Omental fat pad (tissue), 4 donors: Measurements from ENCODE around the gene SLC10A6. TPM values are rescaled to one million over a fixed set of nuclear protein-coding genes. Genes with fewer than 3 reads are reported as not detected.

Source experiments
- ATAC-seq: fragments of 150-250 bp; one replicate; pipeline ENCODE4 v1.9.1; 2016; ENCODE audit warnings: mild to moderate bottlenecking, moderate library complexity; ENCODE audit not compliant: low FRiP score
- DNase-seq: peaks from one replicate; pipeline ENCODE4 v3.0.0-alpha.2; 2019; ENCODE audit warnings: low spot score
- CTCF ChIP-seq, 3 donors: fragments of 450-650 bp; IDR thresholded peaks; one replicate each; pipeline ENCODE4 v1.5.1; 2016 to 2017; ENCODE audit warnings: antibody characterized with exemption in 3 of 3, mild to moderate bottlenecking in 3 of 3, moderate library complexity in 2 of 3
- total RNA-seq, 4 donors: library from RNA; depleted of rRNA; stranded (reverse); fragments of >200 nt; gene quantifications; one replicate each; pipeline ENCODE4 v1.1.0, GENCODE V29; 2016

SLC10A6 gene
- total RNA-seq, 4 donors from 2014 or later = 5.8 to 25.9 (median 14.0) TPM

GRCh38 chr4:86847571-86847970 lies 1.6 kb downstream of the SLC10A6 start:
- DNase-seq (no peak), ATAC-seq (no peak)
- TF ChIP-seq CTCF (IDR thresholded peaks at IDR 0.05) = no peak

DNA sequence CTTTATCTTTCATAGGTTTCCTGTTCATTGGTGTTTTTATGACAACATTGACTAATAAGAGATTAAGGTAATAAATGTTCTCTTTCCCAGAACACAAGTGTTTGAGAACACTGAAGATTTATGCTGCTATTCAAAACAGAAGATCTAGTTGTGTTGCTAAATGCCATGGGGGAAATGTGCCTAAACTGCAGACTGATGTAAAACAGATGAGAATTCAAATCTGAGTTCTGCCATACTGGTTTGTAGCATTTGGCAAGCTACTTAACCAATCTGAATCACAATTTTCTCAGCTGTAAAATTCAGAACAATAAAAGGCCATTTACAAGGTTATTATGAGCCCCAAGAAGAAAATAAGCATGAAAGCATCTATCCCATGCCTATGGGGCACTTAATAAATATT lies 2.3 kb downstream of the SLC10A6 start:
- no peak for TF ChIP-seq CTCF (IDR thresholded peaks at IDR 0.05)
- DNase-seq = no peak
- no peak for ATAC-seq

DNA sequence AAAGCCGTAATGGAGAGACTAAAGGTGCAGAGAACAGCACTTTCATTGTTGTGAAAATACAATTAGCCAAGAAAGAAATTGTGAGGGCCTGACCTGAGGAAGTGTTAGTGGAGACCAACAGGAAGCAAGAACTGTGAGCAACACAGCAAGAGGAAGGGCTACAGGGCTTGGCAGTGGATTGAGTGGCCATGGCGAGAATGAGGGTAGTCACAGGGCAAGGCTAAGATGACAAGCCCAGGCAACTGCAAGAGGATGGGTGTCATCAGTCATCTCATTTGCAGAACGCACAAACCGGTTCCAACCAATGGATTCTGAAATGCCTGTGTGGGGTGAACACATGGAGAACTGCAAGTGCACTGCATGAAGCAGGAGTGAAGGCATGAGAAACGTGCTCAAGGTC lies 3.6 kb downstream of the SLC10A6 start:
- no peak for TF ChIP-seq CTCF (IDR thresholded peaks at IDR 0.05)
- ATAC-seq (no peak), DNase-seq (no peak)

DNA sequence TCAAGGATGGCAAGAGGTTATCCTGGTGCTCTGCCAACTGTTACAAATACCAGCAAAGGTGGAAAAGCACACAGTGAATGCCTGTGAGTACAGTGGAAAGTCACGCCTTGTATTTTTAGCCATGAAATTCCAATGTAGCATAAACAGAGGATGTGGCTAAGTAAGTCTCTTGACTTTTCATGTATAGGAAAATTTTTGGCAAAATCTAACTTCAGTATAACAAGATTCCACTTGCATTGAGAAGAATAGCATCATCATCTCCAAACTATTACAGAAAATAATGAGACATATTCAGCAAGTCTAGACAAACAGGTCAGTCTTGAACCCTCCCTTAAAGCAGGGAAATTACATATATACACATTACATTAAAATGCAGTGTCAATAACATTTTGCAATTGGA lies 7.9 kb downstream of the SLC10A6 start:
- TF ChIP-seq CTCF (IDR thresholded peaks at IDR 0.05) = no peak
- DNase-seq (no peak), ATAC-seq (no peak)

DNA sequence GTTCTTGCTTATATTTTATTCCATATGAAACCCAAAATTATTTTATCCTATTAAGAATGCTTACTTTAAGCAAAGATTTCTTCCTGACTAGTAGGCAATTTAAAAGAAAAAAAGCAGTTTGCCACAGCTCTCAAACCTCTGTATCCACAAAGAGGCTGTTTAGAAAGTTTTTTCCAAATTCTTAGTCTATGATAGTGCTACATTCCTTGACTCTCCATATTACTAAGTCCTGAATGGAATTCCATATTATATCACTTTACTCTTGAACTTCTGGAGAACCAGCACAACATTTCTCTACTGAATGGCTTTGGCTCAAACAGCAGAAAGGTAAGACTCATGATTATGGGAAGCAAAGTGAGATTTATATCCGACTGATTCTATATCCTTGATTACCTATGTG lies 8.3 kb downstream of the SLC10A6 start:
- ATAC-seq (no peak), DNase-seq (no peak)
- no peak for TF ChIP-seq CTCF (IDR thresholded peaks at IDR 0.05)

DNA sequence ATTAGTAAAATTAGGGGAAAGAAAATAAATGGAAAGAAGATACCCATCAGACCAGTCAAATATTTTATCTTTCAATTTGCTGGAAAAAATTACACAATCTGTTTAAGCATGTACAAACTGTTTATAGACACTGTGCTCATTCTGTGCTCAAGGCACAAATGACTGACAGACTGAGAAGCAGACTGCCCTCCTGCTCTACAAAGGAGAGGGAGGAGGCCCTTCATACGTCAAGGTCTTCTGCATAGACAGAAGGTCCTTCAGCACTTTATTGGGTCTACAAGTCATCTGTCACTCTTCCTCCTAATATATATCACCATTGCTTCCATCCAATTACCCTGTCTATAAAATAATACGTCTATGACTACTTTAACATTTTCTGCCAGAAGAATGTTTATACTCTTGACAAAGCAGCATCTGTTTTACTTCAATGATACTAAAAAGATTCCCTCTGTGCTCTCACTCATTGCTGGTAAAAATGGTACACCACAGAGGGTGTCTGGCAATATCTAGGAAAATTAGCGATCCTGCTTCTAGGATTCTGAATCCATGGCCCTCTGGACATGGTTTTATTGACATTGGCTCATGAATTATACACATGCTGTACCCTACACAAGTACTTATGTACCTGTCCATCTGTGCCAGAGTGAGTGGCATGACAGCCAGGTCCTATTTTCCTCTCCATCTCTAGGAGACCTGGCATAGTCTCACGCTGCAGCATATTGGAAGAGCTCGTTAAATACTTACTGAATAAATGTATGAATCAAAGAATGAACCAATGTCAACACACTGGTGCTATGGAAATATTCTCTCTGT lies 11.3 kb downstream of the SLC10A6 start:
- DNase-seq (no peak), ATAC-seq (no peak)
- TF ChIP-seq CTCF (IDR thresholded peaks at IDR 0.05) = no peak

DNA sequence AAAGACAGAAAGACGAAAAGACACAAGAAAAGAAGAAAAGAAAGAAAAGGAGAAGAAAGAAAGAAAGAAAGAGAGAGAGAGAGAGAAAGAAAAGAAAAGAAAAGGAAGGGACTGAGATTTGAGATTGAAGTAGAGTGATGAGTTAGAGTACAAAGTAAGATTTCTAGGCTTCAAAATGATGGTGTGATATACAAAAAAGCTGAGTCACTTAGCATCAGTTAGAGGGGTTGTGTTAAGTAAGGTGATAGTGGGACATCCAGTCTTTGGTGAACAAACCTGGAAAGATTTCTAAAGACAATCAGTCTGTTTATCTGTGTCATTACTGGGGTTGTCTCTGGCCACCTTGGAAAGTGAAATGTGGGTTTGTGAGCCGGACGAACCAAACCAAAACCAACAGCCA lies 13.5 kb downstream of the SLC10A6 start:
- DNase-seq (no peak), ATAC-seq (no peak)
- TF ChIP-seq CTCF (IDR thresholded peaks at IDR 0.05) = no peak
